Neural cell (in vitro differentiated cells): ENCODE results near the gene EP400. TPM values are rescaled to one million over a fixed set of nuclear protein-coding genes. Genes with fewer than 3 reads are reported as not detected.

Source experiments
- H2AFZ ChIP-seq: fragments of 200-600, 300-800 bp; sonication (generic), shearing (Covaris generic); 2 replicates; pipeline ENCODE4 v1.6.0; 2014; ENCODE audit warnings: low read depth, mild to moderate bottlenecking, antibody characterized with exemption, low read length, moderate library complexity
- H3F3A ChIP-seq: fragments of 200-600 bp; shearing (Covaris generic); 2 replicates; pipeline ENCODE4 v1.6.1; 2016; ENCODE audit warnings: mild to moderate bottlenecking, moderate library complexity, mixed read lengths, antibody characterized with exemption, low read length; ENCODE audit not compliant: insufficient read depth, poor library complexity, severe bottlenecking
- H3K27ac ChIP-seq: fragments of 200-600, 300-800 bp; sonication (generic), shearing (Covaris generic); 2 replicates; pipeline ENCODE4 v1.5.1; 2014; ENCODE audit warnings: mild to moderate bottlenecking, low read length, moderate library complexity
- H3K27me3 ChIP-seq: fragments of 300-800, 200-600 bp; sonication (generic), shearing (Covaris generic); 2 replicates; pipeline ENCODE4 v1.6.0; 2014; ENCODE audit warnings: mild to moderate bottlenecking, low read depth, low read length, moderate library complexity; ENCODE audit not compliant: insufficient read depth
- H3K36me3 ChIP-seq: fragments of 300-800, 200-600 bp; sonication (generic), shearing (Covaris generic); 2 replicates; pipeline ENCODE4 v1.5.1; 2014; ENCODE audit warnings: mild to moderate bottlenecking, antibody characterized with exemption, low read length, moderate library complexity; ENCODE audit not compliant: insufficient read depth
- H3K4me2 ChIP-seq: fragments of 300-800, 200-600 bp; sonication (generic), shearing (Covaris generic); 2 replicates; pipeline ENCODE4 v1.6.0; 2014; ENCODE audit warnings: mild to moderate bottlenecking, low read length
- H3K4me3 ChIP-seq: fragments of 300-800, 200-600 bp; sonication (generic), shearing (Covaris generic); 2 replicates; pipeline ENCODE4 v1.5.1; 2014; ENCODE audit warnings: mild to moderate bottlenecking, low read length, moderate library complexity
- H3K79me2 ChIP-seq: fragments of 200-600 bp; shearing (Covaris generic); replicated peaks from 2 replicates; pipeline ENCODE4 v1.6.0; 2014; ENCODE audit warnings: mild to moderate bottlenecking, low read length, moderate library complexity; ENCODE audit not compliant: insufficient read depth
- H3K9ac ChIP-seq: fragments of 300-800, 200-600 bp; sonication (generic), shearing (Covaris generic); 2 replicates; pipeline ENCODE4 v1.6.1; 2016; ENCODE audit warnings: mild to moderate bottlenecking, low read length, mixed read lengths
- H3K9me2 ChIP-seq: fragments of 200-600 bp; shearing (Covaris generic); 2 replicates; pipeline ENCODE4 v1.6.1; 2016; ENCODE audit warnings: mild to moderate bottlenecking, low read length, mixed read lengths; ENCODE audit not compliant: insufficient read depth
- H3K9me3 ChIP-seq: fragments of 200-600, 300-800 bp; sonication (generic), shearing (Covaris generic); 2 replicates; pipeline ENCODE4 v1.6.1; 2016; ENCODE audit warnings: mild to moderate bottlenecking, mixed run types, low read length, moderate library complexity, mixed read lengths
- H4K20me1 ChIP-seq: fragments of 200-600 bp; shearing (Covaris generic); 2 replicates; pipeline ENCODE4 v1.6.1; 2016; ENCODE audit warnings: mild to moderate bottlenecking, mixed run types; ENCODE audit not compliant: insufficient read depth
- EP300 ChIP-seq: fragments of 450-650 bp; conservative IDR thresholded peaks from 2 replicates; pipeline ENCODE4 v1.6.1; 2014; ENCODE audit warnings: antibody characterized with exemption, mild to moderate bottlenecking, moderate library complexity; ENCODE audit not compliant: poor library complexity, severe bottlenecking
- EZH2 ChIP-seq: fragments of 200-600, 300-800 bp; shearing (Covaris generic), sonication (generic); IDR thresholded peaks from 2 replicates; pipeline ENCODE4 v1.6.1; 2014; ENCODE audit warnings: antibody characterized with exemption, low read length, borderline replicate concordance, mild to moderate bottlenecking; ENCODE audit not compliant: insufficient read depth, poor library complexity, severe bottlenecking
- MXI1 ChIP-seq: fragments of 450-650 bp; conservative IDR thresholded peaks from 2 replicates; pipeline ENCODE4 v1.6.1; 2014; ENCODE audit warnings: antibody characterized with exemption, mild to moderate bottlenecking; ENCODE audit not compliant: poor library complexity, severe bottlenecking
- POLR2AphosphoS5 ChIP-seq: IDR thresholded peaks from 2 replicates; pipeline ENCODE4 v1.6.1; 2012
- RAD21 ChIP-seq: fragments of 450-650 bp; conservative IDR thresholded peaks from 2 replicates; pipeline ENCODE4 v1.6.1; 2014; ENCODE audit warnings: antibody characterized with exemption, mild to moderate bottlenecking, moderate library complexity
- SMC3 ChIP-seq: fragments of 450-650 bp; conservative IDR thresholded peaks from 2 replicates; pipeline ENCODE4 v1.6.1; 2014; ENCODE audit warnings: antibody characterized with exemption, mild to moderate bottlenecking, moderate library complexity; ENCODE audit not compliant: poor library complexity
- TAF1 ChIP-seq: IDR thresholded peaks from 2 replicates; pipeline ENCODE4 v1.6.1; 2012; ENCODE audit warnings: low read depth
- polyA plus RNA-seq: library from polyadenylated mRNA; depleted of rRNA; stranded (reverse); fragments of >200 nt; gene quantifications from 2 replicates; pipeline ENCODE4 v1.2.3, GENCODE V29; 2014
- TF ChIP-seq, protein P1 (sequence below): IDR thresholded peaks from 2 replicates; pipeline ENCODE4 v1.6.1; 2012; ENCODE audit warnings: borderline replicate concordance
- TF ChIP-seq, protein P2 (sequence below): fragments of 450-650 bp; IDR thresholded peaks from 2 replicates; pipeline ENCODE4 v1.5.1; 2014; ENCODE audit warnings: antibody characterized with exemption, mild to moderate bottlenecking, moderate library complexity; ENCODE audit not compliant: poor library complexity, severe bottlenecking

EP400 gene
- polyA plus RNA-seq, 1 donor from 2014 or later, result 19.4 TPM

DNA sequence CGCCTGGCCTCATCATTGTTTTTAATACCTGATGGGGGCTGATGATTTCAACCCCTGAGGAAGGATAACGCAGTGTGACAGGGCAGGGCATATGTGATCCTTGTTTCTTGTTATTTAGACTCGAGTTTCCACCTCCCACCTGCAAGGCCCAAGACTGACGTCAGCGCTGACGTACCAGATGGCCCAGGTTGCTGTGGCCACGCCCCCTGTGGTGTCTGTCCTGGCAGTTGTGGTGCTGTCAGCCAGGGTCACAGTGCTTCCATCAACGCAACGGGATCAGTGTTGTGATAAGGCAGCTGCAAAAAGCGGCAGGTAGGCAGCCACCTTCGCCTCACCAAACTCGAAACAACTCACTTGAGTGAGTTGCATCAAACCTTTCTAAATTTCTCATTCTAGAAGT lies 176.0 kb downstream of the EP400 start:
- H3K36me3 ChIP-seq, result peaks cover 14% of the 10 kb centered on the region
- H2AFZ ChIP-seq, result no peak overlapping the region

DNA sequence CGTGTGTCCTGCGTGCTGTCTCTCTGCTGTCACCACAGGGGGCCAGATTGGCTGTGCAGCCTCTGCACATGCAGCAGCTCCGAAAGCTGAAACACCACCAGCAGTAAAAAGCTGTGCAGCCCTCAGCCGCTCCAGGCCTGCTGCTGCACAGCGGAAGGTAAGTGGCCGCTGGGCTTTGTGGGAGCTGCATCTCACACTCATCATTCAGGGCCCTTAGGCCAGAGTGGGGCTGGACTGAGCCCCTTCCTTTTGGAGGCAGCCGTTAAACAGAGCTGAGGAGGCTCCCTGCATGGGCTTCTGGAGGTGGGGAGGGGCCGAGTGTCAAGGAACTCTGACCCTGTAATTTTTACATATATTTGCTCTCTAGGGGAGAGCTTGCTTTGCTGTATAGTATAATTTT lies 177.3 kb downstream of the EP400 start:
- Histone ChIP-seq H3K36me3 (peaks cover 14% of the 10 kb centered on the region), H3K4me3 (no peak overlapping the region), H3K9me3 (peaks cover 6% of the 10 kb centered on the region), H2AFZ (no peak overlapping the region), H4K20me1 (no peaks in the 10 kb centered on the region), H3K27ac (no peak overlapping the region), H3F3A (no peaks in the 10 kb centered on the region), H3K79me2 (no peaks in the 10 kb centered on the region), H3K9ac (no peak overlapping the region), H3K9me2 (no peaks in the 10 kb centered on the region), H3K27me3 (no peaks in the 10 kb centered on the region), H3K4me2 (no peak overlapping the region)
- no peak for TF ChIP-seq RAD21
- no peak for TF ChIP-seq SMC3
- TF ChIP-seq, protein P1, sequence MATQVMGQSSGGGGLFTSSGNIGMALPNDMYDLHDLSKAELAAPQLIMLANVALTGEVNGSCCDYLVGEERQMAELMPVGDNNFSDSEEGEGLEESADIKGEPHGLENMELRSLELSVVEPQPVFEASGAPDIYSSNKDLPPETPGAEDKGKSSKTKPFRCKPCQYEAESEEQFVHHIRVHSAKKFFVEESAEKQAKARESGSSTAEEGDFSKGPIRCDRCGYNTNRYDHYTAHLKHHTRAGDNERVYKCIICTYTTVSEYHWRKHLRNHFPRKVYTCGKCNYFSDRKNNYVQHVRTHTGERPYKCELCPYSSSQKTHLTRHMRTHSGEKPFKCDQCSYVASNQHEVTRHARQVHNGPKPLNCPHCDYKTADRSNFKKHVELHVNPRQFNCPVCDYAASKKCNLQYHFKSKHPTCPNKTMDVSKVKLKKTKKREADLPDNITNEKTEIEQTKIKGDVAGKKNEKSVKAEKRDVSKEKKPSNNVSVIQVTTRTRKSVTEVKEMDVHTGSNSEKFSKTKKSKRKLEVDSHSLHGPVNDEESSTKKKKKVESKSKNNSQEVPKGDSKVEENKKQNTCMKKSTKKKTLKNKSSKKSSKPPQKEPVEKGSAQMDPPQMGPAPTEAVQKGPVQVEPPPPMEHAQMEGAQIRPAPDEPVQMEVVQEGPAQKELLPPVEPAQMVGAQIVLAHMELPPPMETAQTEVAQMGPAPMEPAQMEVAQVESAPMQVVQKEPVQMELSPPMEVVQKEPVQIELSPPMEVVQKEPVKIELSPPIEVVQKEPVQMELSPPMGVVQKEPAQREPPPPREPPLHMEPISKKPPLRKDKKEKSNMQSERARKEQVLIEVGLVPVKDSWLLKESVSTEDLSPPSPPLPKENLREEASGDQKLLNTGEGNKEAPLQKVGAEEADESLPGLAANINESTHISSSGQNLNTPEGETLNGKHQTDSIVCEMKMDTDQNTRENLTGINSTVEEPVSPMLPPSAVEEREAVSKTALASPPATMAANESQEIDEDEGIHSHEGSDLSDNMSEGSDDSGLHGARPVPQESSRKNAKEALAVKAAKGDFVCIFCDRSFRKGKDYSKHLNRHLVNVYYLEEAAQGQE, result no peak
- TF ChIP-seq TAF1, result no peak
- no peak for TF ChIP-seq EP300
- TF ChIP-seq POLR2AphosphoS5, result no peak
- no peak for TF ChIP-seq EZH2
- TF ChIP-seq, protein P2, sequence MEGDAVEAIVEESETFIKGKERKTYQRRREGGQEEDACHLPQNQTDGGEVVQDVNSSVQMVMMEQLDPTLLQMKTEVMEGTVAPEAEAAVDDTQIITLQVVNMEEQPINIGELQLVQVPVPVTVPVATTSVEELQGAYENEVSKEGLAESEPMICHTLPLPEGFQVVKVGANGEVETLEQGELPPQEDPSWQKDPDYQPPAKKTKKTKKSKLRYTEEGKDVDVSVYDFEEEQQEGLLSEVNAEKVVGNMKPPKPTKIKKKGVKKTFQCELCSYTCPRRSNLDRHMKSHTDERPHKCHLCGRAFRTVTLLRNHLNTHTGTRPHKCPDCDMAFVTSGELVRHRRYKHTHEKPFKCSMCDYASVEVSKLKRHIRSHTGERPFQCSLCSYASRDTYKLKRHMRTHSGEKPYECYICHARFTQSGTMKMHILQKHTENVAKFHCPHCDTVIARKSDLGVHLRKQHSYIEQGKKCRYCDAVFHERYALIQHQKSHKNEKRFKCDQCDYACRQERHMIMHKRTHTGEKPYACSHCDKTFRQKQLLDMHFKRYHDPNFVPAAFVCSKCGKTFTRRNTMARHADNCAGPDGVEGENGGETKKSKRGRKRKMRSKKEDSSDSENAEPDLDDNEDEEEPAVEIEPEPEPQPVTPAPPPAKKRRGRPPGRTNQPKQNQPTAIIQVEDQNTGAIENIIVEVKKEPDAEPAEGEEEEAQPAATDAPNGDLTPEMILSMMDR, result no peak
- TF ChIP-seq MXI1, result no peak

More for the DNA sequence above, 176.0 kb downstream of the EP400 start:
- Histone ChIP-seq H3F3A (no peaks in the 10 kb centered on the region), H3K27ac (no peak overlapping the region), H3K9me3 (peaks cover 6% of the 10 kb centered on the region), H3K4me3 (no peak overlapping the region), H3K4me2 (no peak overlapping the region), H3K79me2 (no peaks in the 10 kb centered on the region), H3K27me3 (no peaks in the 10 kb centered on the region), H3K9ac (no peak overlapping the region), H3K9me2 (no peaks in the 10 kb centered on the region), H4K20me1 (no peaks in the 10 kb centered on the region)
- TF ChIP-seq EP300, result no peak
- TF ChIP-seq RAD21, result no peak
- no peak for TF ChIP-seq TAF1
- TF ChIP-seq, protein P2, result no peak
- no peak for TF ChIP-seq MXI1
- TF ChIP-seq SMC3, result no peak
- TF ChIP-seq, protein P1, result no peak
